H54 (cell line): Measurements from ENCODE around the gene TMPRSS5.
"Not testable (repeated sequence)": the region's sequence is repeated elsewhere in the genome, so short reads cannot be mapped to it uniquely, and the experiment has no call there.

Experiments
- DNase-seq: peaks from one replicate; pipeline ENCODE4 v3.0.0; 2011; ENCODE audit warnings: low spot score, mixed read lengths; ENCODE audit not compliant: insufficient read length
- FAIRE-seq: peaks from 3 replicates; lab custom pipeline; 2011; peaks lifted over from hg19 to GRCh38; lab: Jason Lieb, UNC
- POLR2A ChIP-seq: IDR thresholded peaks from 2 replicates; pipeline ENCODE4 v1.6.1; 2011; ENCODE audit warnings: low read depth, mild to moderate bottlenecking, low read length

The TMPRSS5 gene

DNA sequence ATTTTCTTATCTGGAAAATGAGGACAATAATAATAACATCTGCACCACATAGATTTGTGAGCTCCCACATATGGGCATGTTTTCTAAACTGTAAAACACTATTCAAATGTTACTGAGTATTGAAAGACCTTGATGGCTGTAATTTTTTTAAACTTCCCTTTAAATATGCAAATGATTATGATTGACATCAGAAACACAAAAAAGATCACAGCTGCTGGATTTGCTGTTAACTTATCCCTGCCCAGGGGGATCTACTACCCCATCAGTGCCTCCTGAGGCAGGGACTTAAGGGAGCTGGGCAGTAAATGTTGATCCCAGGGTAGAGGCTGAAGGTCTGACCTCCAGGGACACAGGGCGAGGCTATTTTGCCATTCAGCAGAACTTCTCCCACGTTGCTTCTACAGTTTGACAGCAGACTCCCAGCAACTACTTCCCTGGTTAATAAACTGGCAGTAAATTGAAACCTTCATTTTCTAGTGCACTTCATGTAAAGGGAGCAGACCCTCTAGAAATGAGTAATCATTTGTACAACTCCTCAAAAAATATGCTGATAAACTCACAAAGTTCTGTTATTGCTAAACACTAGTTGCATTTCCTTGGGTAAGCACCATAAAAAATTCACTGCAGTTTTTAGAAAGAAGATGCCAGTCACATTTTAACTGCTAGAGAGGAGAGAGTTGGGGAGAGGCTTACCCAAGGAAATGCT, 20.3 kb downstream of the TMPRSS5 start:
- DNase-seq (no peak), FAIRE-seq (no peak)
- TF ChIP-seq POLR2A = no peak

DNA sequence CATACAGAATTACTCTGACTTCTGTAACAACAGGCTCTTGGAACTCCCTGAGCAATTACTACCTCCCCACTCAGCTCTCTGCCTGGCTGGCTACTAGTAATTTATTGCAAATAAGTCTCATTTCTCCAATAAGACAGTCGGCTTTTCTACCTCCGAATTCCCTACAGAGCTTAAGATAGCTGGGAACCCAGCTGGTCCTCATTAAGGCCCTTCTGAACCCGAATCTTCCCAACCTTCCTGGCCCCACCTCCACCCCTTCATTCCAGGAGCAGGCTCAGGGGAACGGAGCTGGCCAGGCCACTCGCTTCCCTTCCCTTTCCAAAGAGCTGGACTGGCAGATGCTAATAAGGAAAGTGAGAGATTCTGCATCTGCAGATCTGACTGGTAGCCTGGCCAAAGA, 21.6 kb downstream of the TMPRSS5 start:
- no peak for FAIRE-seq

GRCh38 chr11:113683481-113684046, 22.5 kb downstream of the TMPRSS5 start:
- FAIRE-seq = no peak
- no peak for DNase-seq
- TF ChIP-seq POLR2A = no peak

More for the DNA sequence above, 21.6 kb downstream of the TMPRSS5 start:
- TF ChIP-seq POLR2A = no peak
- DNase-seq = no peak

- no peak for TF ChIP-seq POLR2A
- FAIRE-seq (no peak), DNase-seq (no peak)
These were observed 24.2 kb downstream of the TMPRSS5 start for GRCh38 chr11:113681711-113682413.

DNA sequence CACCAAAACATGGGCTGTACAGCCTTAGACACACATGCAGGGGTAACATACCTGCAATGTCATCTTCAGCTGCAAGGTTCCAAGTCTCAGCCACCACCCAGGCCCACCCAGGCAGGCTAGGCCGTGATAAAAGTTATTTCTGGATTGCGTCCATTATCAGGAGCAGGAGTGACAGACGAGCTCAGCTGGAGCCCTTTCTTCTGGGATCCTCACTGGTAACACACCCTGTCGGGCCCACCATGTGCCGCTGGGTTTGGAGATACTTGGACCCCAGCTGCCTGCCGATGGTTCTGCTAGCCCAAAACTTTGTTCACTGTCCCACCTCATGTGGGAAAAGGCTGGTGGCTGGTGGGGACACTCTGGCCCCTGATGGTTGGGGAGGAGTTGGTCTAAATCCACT, 24.8 kb downstream of the TMPRSS5 start:
- FAIRE-seq (no peak), DNase-seq (no peak)
- TF ChIP-seq POLR2A = no peak

DNA sequence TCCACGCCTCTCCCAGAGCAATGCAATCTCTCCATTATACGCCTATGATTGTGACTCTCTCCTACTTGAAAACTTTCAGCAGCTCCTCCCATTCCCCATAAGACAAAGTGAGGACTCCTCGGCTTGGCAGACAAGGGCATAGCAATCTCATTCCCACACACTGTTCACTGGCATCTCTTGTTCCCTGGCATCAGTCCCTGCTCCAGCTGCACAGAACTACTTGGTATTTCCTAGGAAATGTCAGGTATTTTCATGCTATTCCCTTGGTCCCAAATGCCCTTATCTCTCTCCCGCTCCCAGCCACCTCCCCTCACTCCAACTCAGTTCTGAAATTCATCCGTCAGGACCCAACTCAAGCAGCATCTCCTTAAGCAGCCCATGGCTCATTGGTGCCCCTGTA, 28.4 kb downstream of the TMPRSS5 start:
- no peak for DNase-seq
- no peak for FAIRE-seq

DNA sequence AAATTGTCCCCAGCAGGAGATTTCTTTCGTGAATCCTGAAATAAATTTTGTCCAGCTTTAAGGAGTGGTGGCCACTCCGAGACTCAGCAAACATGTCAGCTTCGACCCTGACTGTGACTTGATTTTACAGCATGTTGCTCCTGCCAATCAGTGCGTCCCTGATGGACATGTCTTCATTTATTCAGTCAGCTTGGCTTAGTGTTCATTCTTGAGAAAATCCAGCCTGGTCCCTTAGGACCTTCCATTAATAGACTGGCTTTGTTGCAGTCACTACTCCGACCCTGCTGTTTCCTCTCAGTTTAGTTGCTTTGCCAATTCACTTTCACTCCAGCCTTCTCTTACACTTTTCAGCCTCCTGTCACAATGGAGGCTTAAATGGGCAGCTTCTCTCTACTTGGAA, 30.5 kb downstream of the TMPRSS5 start:
- FAIRE-seq = no peak
- TF ChIP-seq POLR2A = no peak
- DNase-seq = no peak

More for the DNA sequence above, 28.4 kb downstream of the TMPRSS5 start:
- no peak for TF ChIP-seq POLR2A

DNA sequence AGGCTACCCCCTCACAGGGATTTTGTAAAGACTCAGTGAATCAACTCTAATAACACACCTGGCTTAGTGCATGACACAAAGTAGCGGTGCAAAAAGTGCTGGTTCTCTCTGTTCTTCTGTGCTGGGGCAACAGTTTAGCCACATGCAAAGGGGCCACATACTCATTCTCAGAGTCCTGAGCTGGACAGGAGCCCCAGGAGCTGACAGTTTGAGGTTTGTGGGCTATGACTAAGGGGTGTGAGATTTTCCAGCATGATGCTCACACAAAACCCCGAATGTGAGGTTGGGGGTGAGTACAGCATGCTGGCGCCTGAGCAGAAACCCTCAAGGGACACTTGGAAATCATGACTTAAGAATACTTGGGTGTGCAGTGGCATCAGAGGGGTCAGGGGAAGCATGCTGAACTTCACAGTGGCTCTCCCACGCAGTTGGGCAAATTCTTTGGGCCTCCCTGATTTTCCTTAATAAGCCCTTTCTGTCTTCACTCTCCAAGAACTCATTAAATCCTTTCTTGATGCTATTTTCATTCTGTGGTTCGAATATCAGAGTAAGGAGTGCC, 31.0 kb downstream of the TMPRSS5 start:
- no peak for TF ChIP-seq POLR2A
- peak; percentile 96 for FAIRE-seq
- peak; percentile 62 for DNase-seq

- TF ChIP-seq POLR2A = no peak
- no peak for DNase-seq
- no peak for FAIRE-seq
These were observed 31.8 kb downstream of the TMPRSS5 start for GRCh38 chr11:113674397-113674685.

DNA sequence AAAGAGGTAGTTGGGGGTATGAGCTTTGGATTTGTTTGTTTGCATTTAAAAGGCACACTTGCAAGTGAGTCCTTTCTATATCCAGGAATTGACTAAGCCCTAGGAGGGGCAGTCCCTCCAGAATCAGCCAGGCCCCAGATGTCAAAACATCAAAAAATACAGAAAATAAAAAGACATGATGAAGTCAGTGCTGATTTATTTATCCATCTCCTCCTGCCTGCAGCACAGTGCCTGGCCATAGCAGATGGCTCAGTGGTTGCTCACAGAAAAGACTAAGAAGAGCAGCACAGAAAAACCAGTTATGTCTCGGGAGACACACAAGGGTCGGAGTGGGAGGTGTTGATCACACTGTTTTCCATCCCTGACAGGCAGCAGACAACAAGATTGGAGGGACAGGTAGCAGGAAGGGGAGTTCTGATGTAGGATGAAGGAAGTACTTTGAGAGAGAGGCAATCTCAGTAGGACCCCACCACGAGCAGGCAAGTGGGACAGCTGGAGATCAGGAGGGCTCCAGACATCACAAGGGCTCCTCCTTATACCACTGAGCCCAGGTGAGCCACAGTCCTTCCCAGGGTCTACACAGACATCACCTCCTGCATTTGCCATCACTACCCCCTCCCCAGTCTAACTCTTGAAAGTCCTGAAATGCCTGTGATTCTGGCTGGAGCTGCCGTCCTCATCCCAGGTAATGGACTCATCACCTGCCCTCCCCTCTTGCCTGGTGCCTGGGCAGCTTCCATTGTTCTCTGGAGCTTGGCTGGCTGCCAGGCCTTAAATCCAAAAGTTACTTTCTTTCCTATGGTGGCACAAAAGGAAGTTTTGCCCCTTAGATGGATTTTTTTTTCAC, 32.3 kb downstream of the TMPRSS5 start:
- no peak for DNase-seq
- no peak for TF ChIP-seq POLR2A
- no peak for FAIRE-seq

DNA sequence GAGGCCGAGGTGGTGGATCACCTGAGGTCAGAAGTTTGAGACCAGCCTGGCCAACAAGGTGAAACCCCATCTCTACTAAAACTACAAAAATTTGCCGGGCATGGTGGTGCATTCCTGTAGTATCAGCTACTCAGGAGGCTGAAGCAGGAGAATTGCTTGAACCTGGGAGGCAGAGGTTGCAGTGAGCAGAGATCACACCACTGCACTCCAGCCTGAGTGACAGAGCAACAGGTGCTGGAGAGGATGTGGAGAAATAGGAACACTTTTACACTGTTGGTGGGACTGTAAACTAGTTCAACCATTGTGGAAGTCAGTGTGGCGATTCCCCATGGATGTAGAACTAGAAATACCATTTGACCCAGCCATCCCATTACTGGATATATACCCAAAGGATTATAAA, 34.2 kb downstream of the TMPRSS5 start:
- not testable (repeated sequence) for FAIRE-seq, DNase-seq

- FAIRE-seq = no peak
- DNase-seq = no peak
- no peak for TF ChIP-seq POLR2A
These were observed 35.3 kb downstream of the TMPRSS5 start for GRCh38 chr11:113670831-113671215.

DNA sequence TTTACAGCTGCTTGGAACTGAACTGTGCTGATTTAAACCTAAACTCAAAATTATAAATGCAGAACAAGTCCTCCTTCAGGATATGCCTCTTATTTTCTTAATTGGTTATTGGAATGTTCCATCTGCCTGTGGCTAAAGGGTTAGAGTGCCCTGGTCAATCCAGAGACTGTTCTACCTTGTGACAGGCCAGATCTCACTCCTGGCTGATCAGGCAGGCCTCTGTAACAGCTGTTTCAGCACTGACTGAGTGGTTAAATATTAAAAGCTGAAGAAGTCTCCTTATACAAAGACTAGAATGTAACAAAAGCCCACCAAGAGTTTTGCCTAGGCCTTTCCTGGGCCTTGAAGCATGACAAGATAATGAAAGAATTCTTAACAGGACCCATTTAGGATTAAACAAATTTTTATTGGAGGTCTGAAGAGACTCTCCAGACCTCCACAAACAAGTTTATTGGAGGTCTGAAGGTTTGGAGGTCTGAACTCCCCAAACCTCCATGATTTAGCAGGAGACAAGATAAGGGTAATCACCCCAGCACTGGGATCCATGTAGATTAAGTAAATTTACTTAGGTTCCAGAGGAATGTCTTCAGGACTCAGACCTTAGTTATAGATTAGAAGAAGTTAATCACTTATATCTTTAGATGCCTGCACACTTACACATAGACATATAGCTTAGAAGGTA, 35.8 kb downstream of the TMPRSS5 start:
- FAIRE-seq (no peak), DNase-seq (no peak)
- no peak for TF ChIP-seq POLR2A

DNA sequence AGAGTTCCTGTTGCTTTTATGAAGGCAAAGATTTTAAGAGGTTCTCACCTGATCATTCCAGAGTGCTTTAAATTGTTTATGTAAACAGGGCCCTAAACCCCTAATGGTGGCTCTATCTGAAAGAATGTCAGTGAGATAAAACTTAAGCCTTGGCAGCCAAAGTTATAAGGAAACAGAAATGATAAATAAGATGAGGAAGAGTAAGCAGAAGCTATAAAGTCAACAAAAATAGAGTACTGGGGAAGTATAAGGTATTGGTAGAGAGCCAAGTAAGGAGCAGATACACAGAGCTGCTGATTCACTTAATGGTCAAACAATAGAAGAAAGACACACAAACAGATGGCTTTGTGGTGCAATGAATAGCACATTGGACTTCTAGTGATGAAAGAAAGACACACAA, 37.9 kb downstream of the TMPRSS5 start:
- DNase-seq (no peak), FAIRE-seq (no peak)
- no peak for TF ChIP-seq POLR2A
